Astrocyte (in vitro differentiated cells and primary cell): ENCODE results near the gene PAFAH1B1. TPM values are rescaled to one million over a fixed set of nuclear protein-coding genes. Genes with fewer than 3 reads are reported as not detected.

ENCODE experiments used
- DNase-seq: peaks from one replicate; pipeline ENCODE4 v3.0.0-alpha.2; 2010; ENCODE audit warnings: low read depth
- FAIRE-seq: peaks from 2 replicates; lab custom pipeline; 2011; peaks lifted over from hg19 to GRCh38; lab: Jason Lieb, UNC
- H2AFZ ChIP-seq: 2 replicates; pipeline ENCODE4 v1.6.0; 2012; ENCODE audit warnings: low read depth, low read length, inconsistent platforms
- H3K27ac ChIP-seq: 2 replicates; pipeline ENCODE4 v1.5.1; 2011; ENCODE audit warnings: low read depth, low read length, inconsistent platforms
- H3K27me3 ChIP-seq: 2 replicates; pipeline ENCODE4 v1.6.0; 2011; ENCODE audit warnings: low read length, inconsistent platforms; ENCODE audit not compliant: insufficient read depth
- H3K36me3 ChIP-seq: 2 replicates; pipeline ENCODE4 v1.5.1; 2011; ENCODE audit warnings: low read length, inconsistent platforms; ENCODE audit not compliant: insufficient read depth
- H3K4me1 ChIP-seq: 2 replicates; pipeline ENCODE4 v1.5.1; 2011; ENCODE audit warnings: low read length, inconsistent platforms; ENCODE audit not compliant: insufficient read depth
- H3K4me2 ChIP-seq: 2 replicates; pipeline ENCODE4 v1.6.0; 2012; ENCODE audit warnings: low read length, inconsistent platforms
- H3K4me3 ChIP-seq: 2 replicates; pipeline ENCODE4 v1.5.1; 2011; ENCODE audit warnings: low read depth, mild to moderate bottlenecking, low read length, inconsistent platforms; ENCODE audit not compliant: insufficient read depth
- H3K79me2 ChIP-seq: 2 replicates; pipeline ENCODE4 v1.6.0; 2012; ENCODE audit warnings: mild to moderate bottlenecking, low read length, inconsistent platforms; ENCODE audit not compliant: insufficient read depth
- H3K9ac ChIP-seq: 2 replicates; pipeline ENCODE4 v1.6.0; 2012; ENCODE audit warnings: mild to moderate bottlenecking, low read length, inconsistent platforms
- H3K9me3 ChIP-seq: 2 replicates; pipeline ENCODE4 v1.5.1; 2012; ENCODE audit warnings: low read depth, mild to moderate bottlenecking, low read length, inconsistent platforms; ENCODE audit not compliant: insufficient read depth
- H4K20me1 ChIP-seq: 2 replicates; pipeline ENCODE4 v1.6.0; 2012; ENCODE audit warnings: low read length, inconsistent platforms; ENCODE audit not compliant: insufficient read depth
- H3K27ac Mint-ChIP-seq: one replicate; pipeline ENCODE4 v1.8.0; 2021; ENCODE audit warnings: mild to moderate bottlenecking, mixed read lengths; ENCODE audit not compliant: unreplicated experiment
- H3K27me3 Mint-ChIP-seq: one replicate; pipeline ENCODE4 v1.8.0; 2021; ENCODE audit warnings: low read depth, mixed read lengths; ENCODE audit not compliant: unreplicated experiment
- H3K36me3 Mint-ChIP-seq: one replicate; pipeline ENCODE4 v1.8.0; 2021; ENCODE audit warnings: low read depth, mixed read lengths; ENCODE audit not compliant: unreplicated experiment
- H3K4me1 Mint-ChIP-seq: one replicate; pipeline ENCODE4 v1.8.0; 2021; ENCODE audit warnings: low read depth, mixed read lengths; ENCODE audit not compliant: unreplicated experiment
- H3K4me3 Mint-ChIP-seq: one replicate; pipeline ENCODE4 v1.8.0; 2021; ENCODE audit warnings: mild to moderate bottlenecking, moderate library complexity, mixed read lengths; ENCODE audit not compliant: unreplicated experiment
- H3K9me3 Mint-ChIP-seq: one replicate; pipeline ENCODE4 v1.8.0; 2021; ENCODE audit warnings: mild to moderate bottlenecking, mixed read lengths; ENCODE audit not compliant: unreplicated experiment
- EZH2 ChIP-seq: IDR thresholded peaks from 2 replicates; pipeline ENCODE4 v1.6.1; 2012; ENCODE audit warnings: mild to moderate bottlenecking, low read length, inconsistent platforms; ENCODE audit not compliant: insufficient read depth
- total RNA-seq: library from RNA; stranded (reverse); gene quantifications from 2 replicates; pipeline ENCODE4 v1.2.1, GENCODE V29; 2021
- TF ChIP-seq, protein P1 (sequence below): IDR thresholded peaks from 2 replicates; pipeline ENCODE4 v1.5.1; 2011; ENCODE audit warnings: low read depth, mild to moderate bottlenecking, inconsistent platforms, low read length, moderate library complexity; ENCODE audit not compliant: insufficient read depth

PAFAH1B1 gene
- total RNA-seq, 1 donor from 2014 or later: 195 TPM

DNA sequence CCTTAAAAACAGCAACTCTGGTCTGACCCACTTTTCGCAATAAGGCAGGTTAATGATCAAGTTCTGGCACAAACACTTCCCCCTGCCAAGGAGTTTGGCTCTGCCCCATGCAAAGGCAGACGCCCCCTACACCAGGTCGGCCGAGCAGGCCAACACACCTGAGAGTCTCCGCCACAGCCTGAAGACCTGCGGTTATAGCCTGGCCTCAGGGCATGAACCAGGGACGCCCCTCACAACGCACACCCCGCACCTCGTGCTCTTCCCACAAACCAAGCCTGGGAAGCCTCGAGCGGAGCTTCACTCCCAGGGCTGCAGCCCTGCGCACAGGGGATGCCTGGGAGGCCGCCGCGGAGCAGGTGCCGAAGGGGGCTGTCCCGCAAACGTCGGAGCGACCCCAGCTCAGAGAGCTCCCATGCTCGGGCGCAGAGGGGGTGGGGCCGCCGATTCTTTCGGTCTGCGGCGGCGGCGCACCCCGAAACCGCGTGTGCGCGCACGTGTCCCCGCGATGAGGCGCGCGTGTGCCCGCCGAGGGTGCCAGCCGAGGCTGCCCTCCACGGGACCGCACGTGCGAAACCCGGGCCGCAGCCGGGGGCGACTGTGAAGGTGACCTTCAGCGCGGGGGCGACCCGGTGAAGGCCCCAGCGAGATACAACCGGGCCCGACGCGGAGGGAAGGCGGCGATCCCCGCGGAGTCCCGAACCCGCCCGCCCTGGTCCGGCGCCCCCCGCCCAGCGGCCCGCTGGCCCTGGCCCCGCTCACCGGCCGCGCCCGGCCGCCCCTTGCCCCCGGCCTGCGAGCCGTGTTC, 117.6 kb downstream of the PAFAH1B1 start:
- peaks cover 17% of the 10 kb centered on the region for H3K4me1 Mint-ChIP-seq
- peak overlapping the region; percentile 90 for H3K4me2 ChIP-seq
- no peaks in the 10 kb centered on the region for H3K27me3 ChIP-seq
- no peaks in the 10 kb centered on the region for H3K9me3 Mint-ChIP-seq
- DNase-seq (no peak), FAIRE-seq (no peak)
- peak overlapping the region; percentile 92 for H3K4me3 Mint-ChIP-seq
- peaks cover 50% of the 10 kb centered on the region for H4K20me1 ChIP-seq
- H3K79me2 ChIP-seq: peaks cover 57% of the 10 kb centered on the region
- no peaks in the 10 kb centered on the region for H3K9me3 ChIP-seq
- H3K36me3 Mint-ChIP-seq: peaks cover 2% of the 10 kb centered on the region
- peak overlapping the region; percentile 87 for H2AFZ ChIP-seq
- peak overlapping the region; percentile 42 for H3K27ac ChIP-seq
- no peaks in the 10 kb centered on the region for H3K36me3 ChIP-seq
- peak overlapping the region; percentile 68 for H3K4me3 ChIP-seq
- peak overlapping the region; percentile 93 for H3K27ac Mint-ChIP-seq
- peak overlapping the region; percentile 61 for H3K9ac ChIP-seq
- peaks cover 20% of the 10 kb centered on the region for H3K4me1 ChIP-seq
- TF ChIP-seq, protein P1, sequence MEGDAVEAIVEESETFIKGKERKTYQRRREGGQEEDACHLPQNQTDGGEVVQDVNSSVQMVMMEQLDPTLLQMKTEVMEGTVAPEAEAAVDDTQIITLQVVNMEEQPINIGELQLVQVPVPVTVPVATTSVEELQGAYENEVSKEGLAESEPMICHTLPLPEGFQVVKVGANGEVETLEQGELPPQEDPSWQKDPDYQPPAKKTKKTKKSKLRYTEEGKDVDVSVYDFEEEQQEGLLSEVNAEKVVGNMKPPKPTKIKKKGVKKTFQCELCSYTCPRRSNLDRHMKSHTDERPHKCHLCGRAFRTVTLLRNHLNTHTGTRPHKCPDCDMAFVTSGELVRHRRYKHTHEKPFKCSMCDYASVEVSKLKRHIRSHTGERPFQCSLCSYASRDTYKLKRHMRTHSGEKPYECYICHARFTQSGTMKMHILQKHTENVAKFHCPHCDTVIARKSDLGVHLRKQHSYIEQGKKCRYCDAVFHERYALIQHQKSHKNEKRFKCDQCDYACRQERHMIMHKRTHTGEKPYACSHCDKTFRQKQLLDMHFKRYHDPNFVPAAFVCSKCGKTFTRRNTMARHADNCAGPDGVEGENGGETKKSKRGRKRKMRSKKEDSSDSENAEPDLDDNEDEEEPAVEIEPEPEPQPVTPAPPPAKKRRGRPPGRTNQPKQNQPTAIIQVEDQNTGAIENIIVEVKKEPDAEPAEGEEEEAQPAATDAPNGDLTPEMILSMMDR: no peak
- no peak for TF ChIP-seq EZH2
- H3K27me3 Mint-ChIP-seq: no peaks in the 10 kb centered on the region

DNA sequence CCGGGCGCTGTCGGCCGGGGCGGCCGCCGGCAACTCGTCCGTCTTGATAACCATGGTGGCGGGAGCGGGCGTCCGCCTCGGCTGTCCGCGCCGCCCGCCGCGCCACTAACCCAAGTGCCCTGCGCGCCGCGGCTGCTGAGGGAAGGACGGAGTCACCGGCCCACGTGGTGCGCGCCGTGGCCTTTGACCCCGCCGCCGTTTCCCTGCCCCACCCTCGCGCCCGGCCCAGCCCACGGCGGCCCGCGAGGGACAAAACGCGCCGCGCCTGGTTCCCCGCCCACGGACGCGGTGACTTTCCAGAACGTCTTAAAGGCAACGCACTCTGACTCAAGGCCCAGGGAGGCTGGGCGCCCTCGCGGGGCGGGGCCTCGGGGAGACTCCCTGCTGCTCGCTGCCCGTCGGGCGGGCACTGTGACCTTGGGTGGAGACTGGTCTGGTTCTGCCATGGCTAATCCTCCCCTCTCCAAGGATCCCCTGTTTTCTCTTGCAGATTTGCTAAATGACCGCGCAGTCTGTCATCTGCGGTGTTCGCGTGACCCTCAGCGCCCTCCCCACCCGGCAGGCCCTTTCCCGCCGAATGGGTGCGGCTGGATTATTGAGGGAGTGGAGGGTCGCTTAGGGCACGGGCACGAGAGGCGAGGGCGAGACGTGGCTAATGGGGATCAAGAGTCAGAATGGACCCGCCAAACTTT, 118.3 kb downstream of the PAFAH1B1 start, which contains the start of gene CLUH:
CLUH (minus strand) TSS at position 157 of the 692 bp plus-strand sequence; CDS start at position 54, 103 bp downstream.
- H2AFZ ChIP-seq: peak within 1 kb of the TSS; percentile 87

More for the DNA sequence above, 118.3 kb downstream of the PAFAH1B1 start, which contains the start of gene CLUH:
- Mint-ChIP-seq H3K27me3 (no peaks in the 10 kb centered on the region), H3K27ac (peak within 1 kb of the TSS; percentile 93), H3K36me3 (peaks cover 2% of the 10 kb centered on the region), H3K4me3 (peak within 1 kb of the TSS; percentile 92), H3K4me1 (peaks cover 13% of the 10 kb centered on the region), H3K9me3 (no peaks in the 10 kb centered on the region)
- Histone ChIP-seq H3K9me3 (no peaks in the 10 kb centered on the region), H3K79me2 (peaks cover 50% of the 10 kb centered on the region), H3K9ac (peak within 1 kb of the TSS; percentile 61), H4K20me1 (peaks cover 43% of the 10 kb centered on the region), H3K27ac (peak within 1 kb of the TSS; percentile 42), H3K4me3 (peak within 1 kb of the TSS; percentile 68), H3K36me3 (no peaks in the 10 kb centered on the region), H3K27me3 (no peaks in the 10 kb centered on the region), H3K4me2 (peak within 1 kb of the TSS; percentile 90), H3K4me1 (peaks cover 20% of the 10 kb centered on the region)
- TF ChIP-seq, protein P1: no peak
- TF ChIP-seq EZH2: no peak
- FAIRE-seq (no peak), DNase-seq (peak; percentile 92)
